ENCODE results near the gene PLXNA1.

The PLXNA1 gene

GRCh38 chr3:126967386-126967785 lies 15.5 kb upstream of the PLXNA1 start:
- Histone ChIP-seq H3K9me3 (ENCODE audit: insufficient read depth, low read depth, low read length) (no peaks in the 10 kb centered on the region), H3K79me2 (ENCODE audit: insufficient read depth, low read length) (no peaks in the 10 kb centered on the region), H3K4me1 (ENCODE audit: insufficient read depth, low read length, poor library complexity, severe bottlenecking) (no peaks in the 10 kb centered on the region), H3K9ac (ENCODE audit: low read depth, low read length, poor library complexity, severe bottlenecking) (no peak overlapping the region), H3K36me3 (ENCODE audit: insufficient read depth, low read length) (no peaks in the 10 kb centered on the region), H3K9me2 (replicated peaks; ENCODE audit: low read depth, low read length) (no peaks in the 10 kb centered on the region), H3K27me3 (ENCODE audit: insufficient read depth, low read length, poor library complexity, severe bottlenecking) (no peaks in the 10 kb centered on the region), H3F3A (ENCODE audit: low read depth) (no peaks in the 10 kb centered on the region), H3K4me3 (ENCODE audit: low read length, poor library complexity, severe bottlenecking) (no peak overlapping the region), H3K4me2 (ENCODE audit: low read depth, low read length, poor library complexity, severe bottlenecking) (no peak overlapping the region), H2AFZ (ENCODE audit: low read length) (no peak overlapping the region), H4K20me1 (ENCODE audit: insufficient read depth, low read length, poor library complexity, severe bottlenecking) (no peaks in the 10 kb centered on the region)
- TF ChIP-seq EZH2phosphoT487 (IDR thresholded peaks at IDR 0.05; ENCODE audit: borderline replicate concordance): no peak
- TF ChIP-seq CTCF (conservative IDR thresholded peaks at IDR 0.05; ENCODE audit: low read length): no peak

GRCh38 chr3:126968391-126969390 lies 14.2 kb upstream of the PLXNA1 start:
- Histone ChIP-seq H3K9ac (ENCODE audit: low read depth, low read length, poor library complexity, severe bottlenecking) (no peak overlapping the region), H3K4me3 (ENCODE audit: low read length, poor library complexity, severe bottlenecking) (no peak overlapping the region), H2AFZ (ENCODE audit: low read length) (no peak overlapping the region), H3F3A (ENCODE audit: low read depth) (no peaks in the 10 kb centered on the region), H3K4me2 (ENCODE audit: low read depth, low read length, poor library complexity, severe bottlenecking) (no peak overlapping the region), H3K36me3 (ENCODE audit: insufficient read depth, low read length) (no peaks in the 10 kb centered on the region), H3K79me2 (ENCODE audit: insufficient read depth, low read length) (no peaks in the 10 kb centered on the region), H3K9me2 (replicated peaks; ENCODE audit: low read depth, low read length) (no peaks in the 10 kb centered on the region), H3K27me3 (ENCODE audit: insufficient read depth, low read length, poor library complexity, severe bottlenecking) (no peaks in the 10 kb centered on the region), H4K20me1 (ENCODE audit: insufficient read depth, low read length, poor library complexity, severe bottlenecking) (no peaks in the 10 kb centered on the region), H3K9me3 (ENCODE audit: insufficient read depth, low read depth, low read length) (no peaks in the 10 kb centered on the region), H3K4me1 (ENCODE audit: insufficient read depth, low read length, poor library complexity, severe bottlenecking) (no peaks in the 10 kb centered on the region)
- TF ChIP-seq CTCF (conservative IDR thresholded peaks at IDR 0.05; ENCODE audit: low read length): no peak
- no peak for TF ChIP-seq EZH2phosphoT487 (IDR thresholded peaks at IDR 0.05; ENCODE audit: borderline replicate concordance)

- Histone ChIP-seq H3K4me3 (ENCODE audit: low read length, poor library complexity, severe bottlenecking) (no peak overlapping the region), H3F3A (ENCODE audit: low read depth) (no peaks in the 10 kb centered on the region), H3K36me3 (ENCODE audit: insufficient read depth, low read length) (no peaks in the 10 kb centered on the region)
Observed at GRCh38 chr3:126969586-126969985, 13.3 kb upstream of the PLXNA1 start.

More at GRCh38 chr3:126969586-126969985, 13.3 kb upstream of the PLXNA1 start:
- no peak for TF ChIP-seq EZH2phosphoT487 (IDR thresholded peaks at IDR 0.05; ENCODE audit: borderline replicate concordance)
- no peak for TF ChIP-seq CTCF (conservative IDR thresholded peaks at IDR 0.05; ENCODE audit: low read length)
- no peak overlapping the region for H3K4me2 ChIP-seq (ENCODE audit: low read depth, low read length, poor library complexity, severe bottlenecking)
- no peaks in the 10 kb centered on the region for H3K27me3 ChIP-seq (ENCODE audit: insufficient read depth, low read length, poor library complexity, severe bottlenecking)
- H3K9me2 ChIP-seq (replicated peaks; ENCODE audit: low read depth, low read length): no peaks in the 10 kb centered on the region
- no peak overlapping the region for H2AFZ ChIP-seq (ENCODE audit: low read length)
- H3K9me3 ChIP-seq (ENCODE audit: insufficient read depth, low read depth, low read length): 0 out of 2 replicates have a peak, but pooled peaks cover 4% of the 10 kb centered on the region
- H3K79me2 ChIP-seq (ENCODE audit: insufficient read depth, low read length): no peaks in the 10 kb centered on the region
- H4K20me1 ChIP-seq (ENCODE audit: insufficient read depth, low read length, poor library complexity, severe bottlenecking): no peaks in the 10 kb centered on the region
- H3K4me1 ChIP-seq (ENCODE audit: insufficient read depth, low read length, poor library complexity, severe bottlenecking): no peaks in the 10 kb centered on the region
- no peak overlapping the region for H3K9ac ChIP-seq (ENCODE audit: low read depth, low read length, poor library complexity, severe bottlenecking)

Data from Loucy (cell line).